AG09309 (cell line): Measurements from ENCODE around the gene POM121L2.

Source experiments
- DNase-seq: peaks from one replicate; pipeline ENCODE4 v3.0.0-alpha.2; 2010; ENCODE audit warnings: low read depth
- H3K4me3 ChIP-seq: 2 replicates; pipeline ENCODE4 v1.5.1; 2011; ENCODE audit warnings: mild to moderate bottlenecking, low read depth, low read length, moderate library complexity; ENCODE audit not compliant: control insufficient read depth
- TF ChIP-seq, protein P1 (sequence below): IDR thresholded peaks from 2 replicates; pipeline ENCODE4 v1.5.1; 2011; ENCODE audit warnings: mild to moderate bottlenecking, low read depth, low read length, inconsistent platforms; ENCODE audit not compliant: insufficient read depth, control insufficient read depth; ENCODE audit errors: missing control alignments

The POM121L2 gene

DNA sequence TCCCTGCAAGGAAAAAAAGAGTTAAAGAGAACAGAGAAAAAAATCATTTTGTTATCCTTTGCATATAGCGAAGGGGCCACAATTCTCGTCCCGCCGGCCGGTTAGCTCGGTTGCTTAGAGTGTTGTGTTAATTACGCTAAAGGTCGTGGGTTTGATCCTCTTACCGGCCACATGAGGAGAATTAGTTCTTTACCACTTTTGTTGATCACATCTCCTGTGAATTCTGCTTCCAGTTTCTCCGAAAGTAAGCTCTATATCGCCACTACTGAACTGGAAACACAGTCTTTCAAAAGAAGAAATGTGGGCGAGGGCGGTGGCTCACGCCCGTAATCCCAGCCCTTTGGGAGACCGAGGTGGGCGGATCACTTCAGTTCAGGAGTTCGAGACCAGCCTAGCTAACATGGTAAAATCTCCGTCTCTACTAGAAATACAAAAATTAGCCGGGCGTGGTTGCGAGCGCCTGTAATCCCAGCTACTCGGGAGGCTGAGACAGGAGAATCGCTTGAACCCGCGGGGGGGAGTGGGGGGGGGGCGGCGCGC lies 51.2 kb downstream of the POM121L2 start:
- TF ChIP-seq, protein P1, sequence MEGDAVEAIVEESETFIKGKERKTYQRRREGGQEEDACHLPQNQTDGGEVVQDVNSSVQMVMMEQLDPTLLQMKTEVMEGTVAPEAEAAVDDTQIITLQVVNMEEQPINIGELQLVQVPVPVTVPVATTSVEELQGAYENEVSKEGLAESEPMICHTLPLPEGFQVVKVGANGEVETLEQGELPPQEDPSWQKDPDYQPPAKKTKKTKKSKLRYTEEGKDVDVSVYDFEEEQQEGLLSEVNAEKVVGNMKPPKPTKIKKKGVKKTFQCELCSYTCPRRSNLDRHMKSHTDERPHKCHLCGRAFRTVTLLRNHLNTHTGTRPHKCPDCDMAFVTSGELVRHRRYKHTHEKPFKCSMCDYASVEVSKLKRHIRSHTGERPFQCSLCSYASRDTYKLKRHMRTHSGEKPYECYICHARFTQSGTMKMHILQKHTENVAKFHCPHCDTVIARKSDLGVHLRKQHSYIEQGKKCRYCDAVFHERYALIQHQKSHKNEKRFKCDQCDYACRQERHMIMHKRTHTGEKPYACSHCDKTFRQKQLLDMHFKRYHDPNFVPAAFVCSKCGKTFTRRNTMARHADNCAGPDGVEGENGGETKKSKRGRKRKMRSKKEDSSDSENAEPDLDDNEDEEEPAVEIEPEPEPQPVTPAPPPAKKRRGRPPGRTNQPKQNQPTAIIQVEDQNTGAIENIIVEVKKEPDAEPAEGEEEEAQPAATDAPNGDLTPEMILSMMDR, result no peak
- DNase-seq, result no peak
- no peak overlapping the region for H3K4me3 ChIP-seq

GRCh38 chr6:27260369-27260768 lies 51.7 kb downstream of the POM121L2 start:
- DNase-seq, result no peak
- no peak overlapping the region for H3K4me3 ChIP-seq
- TF ChIP-seq, protein P1, result no peak
